Right cardiac atrium (tissue), 5 donors: ENCODE measurements around the gene KRTAP5-6. TPM values are rescaled to one million over a fixed set of nuclear protein-coding genes. Genes with fewer than 3 reads are reported as not detected.

Experiments used
- ATAC-seq, 2 donors: fragments of 200-7000 bp; cut with Tn5 transposase; one replicate each; pipeline versions ENCODE4 v1.8.0 to v1.9.1; 2020; ENCODE audit warnings: moderate library complexity in 2 of 2, mild to moderate bottlenecking in 1 of 2
- DNase-seq, 3 donors: peaks; one replicate each; pipeline ENCODE4 v3.0.0-alpha.2; 2020
- H3K27ac ChIP-seq: one replicate; pipeline ENCODE4 v1.5.1; 2013; ENCODE audit warnings: mild to moderate bottlenecking, low read length, control low read depth, moderate library complexity
- H3K27me3 ChIP-seq: one replicate; pipeline ENCODE4 v1.6.1; 2013; ENCODE audit not compliant: control insufficient read depth, insufficient read depth
- H3K4me1 ChIP-seq: one replicate; pipeline ENCODE4 v1.6.1; 2013; ENCODE audit warnings: low read length; ENCODE audit not compliant: control insufficient read depth, insufficient read depth
- H3K4me3 ChIP-seq: one replicate; pipeline ENCODE4 v1.5.1; 2013; ENCODE audit warnings: low read length, control low read depth
- H3K9me3 ChIP-seq: one replicate; pipeline ENCODE4 v1.6.1; 2013; ENCODE audit warnings: low read length; ENCODE audit not compliant: control insufficient read depth
- WGBS: extraction: QIAGEN DNeasy Blood & Tissue Kit; methylation state at CpG from one replicate; pipeline ENCODE4 v1.1.7; 2013; 5-methylcytosine and 5-hydroxymethylcytosine counted together
- intact Hi-C, 4 donors: fragments of 100-400 bp; cut with DNase I; formaldehyde crosslinking; loops; one replicate each; pipeline versions ENCODE4 v1.11.0 to v1.14.0; 2022 to 2023
- long read RNA-seq, 4 donors: library from polyadenylated mRNA; unstranded; transcript quantifications; one replicate each; pipeline ENCODE4 v2.0.0, GENCODE V29; 2020 to 2021
- polyA plus RNA-seq: library from polyadenylated mRNA; stranded (reverse); fragments of 200-250 nt; gene quantifications from one replicate; pipeline ENCODE4 v1.2.3, GENCODE V29; 2013
- total RNA-seq, 4 donors: library from RNA; stranded (reverse); fragmentation: NEBNext Ultra II Directional; extraction: Animal tissue kit (Norgen Biotek cat#: 25700); gene quantifications; one replicate each; pipeline ENCODE4 v1.2.1, GENCODE V29; 2021
- donor health status: healthy with polysubstance abuse.
- donor health status: DM: no; HTN: yes; CAD: no.
- donor health status: DM: no; HTN: no; CAD: no.
- donor health status: DM: no; HTN: yes; CAD: no; lungs with severe emphysema.
- donor health status: DM: yes; HTN: yes; CAD: no.

Gene KRTAP5-6
- not detected for total RNA-seq
- polyA plus RNA-seq = not detected
- long read RNA-seq, donor 1 = 0 reads
- long read RNA-seq, donor 2 = 0 reads
- long read RNA-seq, donor 3 = 0 reads
- long read RNA-seq, donor 4 = 0 reads

DNA sequence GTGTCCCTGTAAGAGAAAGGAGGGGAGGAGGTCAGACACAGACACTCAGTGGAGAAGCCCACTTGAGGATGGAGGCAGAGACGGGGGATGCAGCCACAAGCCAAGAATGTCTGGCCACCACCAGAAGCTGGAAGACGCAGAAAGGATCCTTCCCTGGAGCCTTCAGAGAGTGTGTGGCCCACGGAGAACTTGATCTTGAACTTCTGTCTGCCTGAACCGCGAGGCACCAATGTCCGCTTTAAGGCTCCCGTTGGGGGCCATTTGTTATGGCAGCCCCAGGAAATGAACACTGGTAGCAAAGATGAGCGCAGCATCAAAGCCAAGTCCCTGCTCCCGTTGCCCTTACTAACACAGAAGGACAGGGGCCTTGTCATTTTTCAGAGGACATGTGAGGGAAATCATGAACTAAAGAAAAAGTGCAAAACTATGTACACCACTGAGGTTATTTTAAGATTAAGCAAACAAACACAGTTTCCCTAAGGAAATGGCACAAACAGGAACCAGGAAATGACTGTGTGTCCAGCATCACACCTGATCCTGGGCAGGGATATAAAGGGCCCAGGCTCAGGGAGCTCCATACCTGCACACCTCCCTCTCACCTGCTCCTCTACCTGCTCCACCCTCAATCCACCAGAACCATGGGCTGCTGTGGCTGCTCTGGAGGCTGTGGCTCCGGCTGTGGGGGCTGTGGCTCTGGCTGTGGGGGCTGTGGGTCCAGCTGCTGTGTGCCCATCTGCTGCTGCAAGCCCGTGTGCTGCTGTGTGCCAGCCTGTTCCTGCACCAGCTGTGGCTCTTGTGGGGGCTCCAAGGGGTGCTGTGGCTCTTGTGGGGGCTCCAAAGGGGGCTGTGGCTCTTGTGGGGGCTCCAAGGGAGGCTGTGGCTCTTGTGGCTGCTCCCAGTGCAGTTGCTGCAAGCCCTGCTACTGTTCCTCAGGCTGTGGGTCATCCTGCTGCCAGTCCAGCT lies at the start of gene KRTAP5-6:
KRTAP5-6 (plus strand) TSS at position 588 of the 963 bp plus-strand sequence; CDS start at position 639, 51 bp downstream.
- H3K4me3 ChIP-seq = no peak within 1 kb of the TSS
- H3K27me3 ChIP-seq = no peaks in the 10 kb centered on the region
- intact Hi-C loops = loop anchor here in 1 of 4 donors (10.0 kb wide), 1 partner anchor 458 kb away; no protein-coding TSS in a partner anchor
- no peaks in the 10 kb centered on the region for H3K4me1 ChIP-seq
- peaks cover 2% of the 10 kb centered on the region for H3K9me3 ChIP-seq
- DNase-seq (no peak), ATAC-seq (no peak)
- WGBS = 80% methylated on average over 11 of the region's 11 CpGs
- H3K27ac ChIP-seq = no peak within 1 kb of the TSS

- 93% methylated on average over 35 of the region's 35 CpGs for WGBS
- no peak overlapping the region for H3K27ac ChIP-seq
- no peaks in the 10 kb centered on the region for H3K27me3 ChIP-seq
- H3K4me3 ChIP-seq = no peak overlapping the region
- no peaks in the 10 kb centered on the region for H3K9me3 ChIP-seq
- ATAC-seq (no peak), DNase-seq (no peak)
- no peaks in the 10 kb centered on the region for H3K4me1 ChIP-seq
- intact Hi-C loops = no loop called here
Observed at GRCh38 chr11:1647901-1648652, 48.9 kb upstream of the KRTAP5-6 start.

DNA sequence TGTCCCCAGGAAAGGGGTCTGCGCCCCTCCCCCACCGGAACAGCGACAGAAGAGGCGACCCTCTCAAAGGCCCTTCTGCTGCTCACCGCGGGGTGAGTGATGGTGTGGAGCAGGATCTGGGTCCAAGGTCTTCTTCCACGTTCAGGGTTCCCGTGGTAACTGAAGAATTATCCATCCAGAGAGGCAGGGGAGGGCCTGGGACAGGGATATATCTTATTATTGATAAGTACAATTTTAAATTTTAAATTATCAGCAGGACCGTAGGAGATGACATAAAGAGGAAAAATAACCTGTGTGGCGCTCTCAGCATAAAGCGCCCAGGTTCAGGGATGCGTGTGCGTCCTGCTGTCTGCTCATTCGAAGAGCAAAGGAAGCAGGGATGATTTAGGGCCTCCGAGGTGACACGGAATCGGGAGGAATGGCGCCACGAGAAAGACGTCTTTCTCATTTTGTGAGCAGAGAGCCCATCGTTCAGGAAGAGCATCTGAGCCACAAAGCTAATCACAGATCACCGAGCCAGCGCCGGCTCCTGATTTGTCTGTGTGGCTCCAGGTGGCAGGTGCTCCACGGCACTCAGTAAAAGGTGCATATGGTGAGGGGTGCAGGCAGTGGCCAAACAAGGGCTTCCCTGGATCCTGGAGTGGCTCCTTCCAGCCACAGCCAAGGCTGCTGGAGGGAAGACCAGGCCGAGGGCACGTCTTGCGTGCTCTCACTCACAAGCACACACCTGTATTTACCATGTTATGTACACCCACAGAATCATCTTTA lies 48.2 kb upstream of the KRTAP5-6 start:
- no peak for ATAC-seq
- intact Hi-C loops = no loop called here
- no peak for DNase-seq
- Histone ChIP-seq H3K4me1 (no peaks in the 10 kb centered on the region), H3K27ac (no peak overlapping the region), H3K27me3 (no peaks in the 10 kb centered on the region), H3K9me3 (no peaks in the 10 kb centered on the region), H3K4me3 (no peak overlapping the region)
- 91% methylated on average over 28 of the region's 28 CpGs for WGBS

DNA sequence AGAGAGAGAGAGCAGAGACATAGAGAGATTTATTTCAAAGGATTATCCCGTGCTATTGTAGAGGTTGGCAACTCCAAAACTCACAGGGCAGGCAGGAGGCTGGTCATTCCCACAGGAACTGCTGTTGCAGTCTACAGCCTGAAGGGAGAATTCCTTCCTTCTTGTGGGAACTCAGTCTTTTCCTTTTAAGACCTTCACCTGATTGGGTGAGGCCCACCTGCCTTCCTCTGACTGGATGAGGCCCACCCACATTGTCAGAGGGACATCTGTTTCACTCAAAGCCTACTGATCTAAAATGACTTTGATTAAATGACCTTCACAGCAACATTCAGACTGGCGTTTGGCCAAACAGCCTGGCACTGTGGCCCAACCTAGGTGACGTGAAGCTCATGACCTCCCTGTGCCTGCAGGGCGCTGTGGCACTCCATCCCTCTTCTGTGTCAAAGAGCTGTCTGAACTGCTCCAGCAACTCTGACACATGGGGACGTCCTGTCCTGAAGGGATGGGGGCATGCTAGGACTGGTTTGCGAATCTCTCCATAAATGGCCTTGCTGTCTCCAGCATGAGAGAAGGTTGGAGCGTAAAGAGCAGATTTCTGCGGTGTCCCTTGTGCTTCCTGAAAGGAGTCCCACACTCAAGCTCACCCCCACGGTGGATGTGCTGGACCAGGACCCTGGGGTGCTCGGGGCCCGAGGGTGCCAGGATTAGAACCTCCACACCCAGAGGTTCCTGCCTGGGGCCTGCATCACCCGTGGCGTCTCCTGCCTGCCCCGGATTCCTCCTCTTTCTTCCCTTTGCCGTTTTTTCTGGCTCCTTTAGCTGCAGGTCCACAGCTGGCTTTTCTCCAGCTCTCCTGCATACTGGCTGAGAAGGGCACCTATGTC lies 46.7 kb upstream of the KRTAP5-6 start:
- H3K4me1 ChIP-seq = no peaks in the 10 kb centered on the region
- DNase-seq (peak in 1 of 3 donors; percentile 32), ATAC-seq (no peak)
- H3K4me3 ChIP-seq = no peak overlapping the region
- H3K9me3 ChIP-seq = no peaks in the 10 kb centered on the region
- 85% methylated on average over 15 of the region's 15 CpGs for WGBS
- H3K27me3 ChIP-seq = no peaks in the 10 kb centered on the region
- intact Hi-C loops = loop anchor here in 3 of 4 donors (5.0 to 10.0 kb wide), 5 partner anchors 42 to 505 kb away; partner anchors contain the start of genes SYT8 (in 1 of the 3) and TNNI2 (in 1 of the 3)
- no peak overlapping the region for H3K27ac ChIP-seq

- intact Hi-C loops = loop anchor here in 3 of 4 donors (5.0 to 10.0 kb wide), 5 partner anchors 41 to 504 kb away; partner anchors contain the start of genes SYT8 (in 1 of the 3) and TNNI2 (in 1 of the 3)
- DNase-seq = no peak
Observed at GRCh38 chr11:1650918-1651262, 46.1 kb upstream of the KRTAP5-6 start.

GRCh38 chr11:1651411-1651980 lies 45.5 kb upstream of the KRTAP5-6 start:
- 93% methylated on average over 7 of the region's 7 CpGs for WGBS
- DNase-seq = no peak
- Histone ChIP-seq H3K4me1 (no peaks in the 10 kb centered on the region), H3K4me3 (no peak overlapping the region), H3K27me3 (no peaks in the 10 kb centered on the region), H3K9me3 (no peaks in the 10 kb centered on the region), H3K27ac (no peak overlapping the region)
- intact Hi-C loops = loop anchor here in 3 of 4 donors (5.0 to 10.0 kb wide), 5 partner anchors 41 to 503 kb away; partner anchors contain the start of genes SYT8 (in 1 of the 3) and TNNI2 (in 1 of the 3)
- ATAC-seq = no peak

More at GRCh38 chr11:1650918-1651262, 46.1 kb upstream of the KRTAP5-6 start:
- ATAC-seq = no peak
- no peaks in the 10 kb centered on the region for H3K4me1 ChIP-seq
- H3K9me3 ChIP-seq = no peaks in the 10 kb centered on the region
- WGBS = 79% methylated on average over 5 of the region's 5 CpGs
- no peak overlapping the region for H3K27ac ChIP-seq
- no peaks in the 10 kb centered on the region for H3K27me3 ChIP-seq
- no peak overlapping the region for H3K4me3 ChIP-seq

- peak in 1 of 3 donors; percentile 27 for DNase-seq
- H3K4me1 ChIP-seq = no peaks in the 10 kb centered on the region
- no peaks in the 10 kb centered on the region for H3K27me3 ChIP-seq
- ATAC-seq = no peak
- no peaks in the 10 kb centered on the region for H3K9me3 ChIP-seq
- intact Hi-C loops = loop anchor here in 3 of 4 donors (5.0 to 10.0 kb wide), 5 partner anchors 40 to 503 kb away; partner anchors contain the start of genes SYT8 (in 1 of the 3) and TNNI2 (in 1 of the 3)
- no peak overlapping the region for H3K4me3 ChIP-seq
- WGBS = 80% methylated on average over 19 of the region's 19 CpGs
- no peak overlapping the region for H3K27ac ChIP-seq
Observed at GRCh38 chr11:1652026-1652425, 45.0 kb upstream of the KRTAP5-6 start.

GRCh38 chr11:1652442-1652770 lies 44.6 kb upstream of the KRTAP5-6 start:
- H3K9me3 ChIP-seq = no peaks in the 10 kb centered on the region
- intact Hi-C loops = loop anchor here in 3 of 4 donors (5.0 to 10.0 kb wide), 5 partner anchors 40 to 502 kb away; partner anchors contain the start of genes SYT8 (in 1 of the 3) and TNNI2 (in 1 of the 3)
- ATAC-seq (no peak), DNase-seq (peak in 1 of 3 donors; percentile 56)
- H3K27ac ChIP-seq = no peak overlapping the region
- no peaks in the 10 kb centered on the region for H3K27me3 ChIP-seq
- 51% methylated on average over 20 of the region's 20 CpGs for WGBS
- no peak overlapping the region for H3K4me3 ChIP-seq
- no peaks in the 10 kb centered on the region for H3K4me1 ChIP-seq

DNA sequence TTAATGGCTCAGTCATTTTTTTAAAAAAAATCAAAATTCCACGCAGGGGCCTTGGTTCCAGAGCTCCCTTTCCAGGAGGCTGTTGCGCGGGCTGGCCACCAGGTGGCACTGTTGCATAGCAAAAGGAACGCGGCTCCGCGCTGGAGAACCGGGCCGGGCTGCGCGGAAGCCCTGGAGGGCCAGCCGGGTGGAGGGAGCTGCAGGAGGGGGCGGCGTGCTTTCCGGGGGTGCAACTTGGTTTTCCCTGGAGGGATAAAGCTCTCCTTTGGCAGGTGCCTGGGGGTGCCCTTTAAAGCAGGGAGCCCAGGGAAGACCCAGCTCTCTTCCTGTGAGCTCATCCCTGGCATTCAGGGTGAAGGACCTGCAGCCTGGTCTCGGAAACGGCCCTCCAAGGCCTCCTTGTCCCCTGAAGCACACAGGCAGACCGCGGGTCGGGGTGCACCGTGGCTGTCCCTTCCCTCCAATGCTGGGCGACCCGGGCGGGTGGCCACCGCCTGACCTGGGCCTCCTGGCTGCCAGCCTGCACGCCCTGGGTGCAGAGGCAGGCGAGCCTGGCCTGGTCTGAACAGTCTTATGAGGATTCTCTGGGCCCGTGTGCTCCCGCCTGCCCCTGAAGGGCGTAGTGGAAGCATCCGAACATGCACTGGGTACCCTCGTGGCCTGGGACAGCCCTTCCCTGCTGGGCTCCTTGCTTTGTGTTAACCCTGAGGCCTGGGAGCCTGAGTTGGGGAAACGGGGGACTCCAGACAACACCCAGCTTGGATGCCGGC lies 44.0 kb upstream of the KRTAP5-6 start:
- 35% methylated on average over 34 of the region's 34 CpGs for WGBS
- peak; percentile 76 to 83 for ATAC-seq
- intact Hi-C loops = loop anchor here in 3 of 4 donors (5.0 to 10.0 kb wide), 5 partner anchors 39 to 502 kb away; partner anchors contain the start of genes SYT8 (in 1 of the 3) and TNNI2 (in 1 of the 3)

More for the DNA sequence above, 44.0 kb upstream of the KRTAP5-6 start:
- Histone ChIP-seq H3K27me3 (no peaks in the 10 kb centered on the region), H3K27ac (no peak overlapping the region), H3K4me3 (no peak overlapping the region), H3K9me3 (no peaks in the 10 kb centered on the region), H3K4me1 (no peaks in the 10 kb centered on the region)
- peak; percentile 72 to 90 (median 88) for DNase-seq
